Spleen (tissue), 7 donors: ENCODE results near the gene DNTT.

Source experiments
- POLR2A ChIP-seq, 3 donors: fragments of 450-650 bp; IDR thresholded peaks; one replicate each; pipeline ENCODE4 v1.5.1; 2017; ENCODE audit warnings: antibody characterized with exemption in 3 of 3, mild to moderate bottlenecking in 1 of 3
- TF ChIP-seq, protein P1 (sequence below), 11 experiments: fragments of 200-600 bp in 7 of 11; fragments of 450-650 bp in 4 of 11; sonication (generic) in 4 of 11; IDR thresholded peaks in 8 of 11; conservative IDR thresholded peaks in 3 of 11; 1 replicate in 7 of 11; 2 replicates in 4 of 11; pipeline versions ENCODE4 v1.4.0 to v1.8.0; 2016 to 2021; ENCODE audit warnings: antibody characterized with exemption in 11 of 11, inconsistent platforms in 4 of 11, mild to moderate bottlenecking in 1 of 11
- donor health status: DM: no; HTN: no; CAD: no; lungs with moderate emphysema.
- donor health status: DM: no; HTN: no; CAD: no.
- donor health status: DM: no; HTN: no; CAD: no.

DNA sequence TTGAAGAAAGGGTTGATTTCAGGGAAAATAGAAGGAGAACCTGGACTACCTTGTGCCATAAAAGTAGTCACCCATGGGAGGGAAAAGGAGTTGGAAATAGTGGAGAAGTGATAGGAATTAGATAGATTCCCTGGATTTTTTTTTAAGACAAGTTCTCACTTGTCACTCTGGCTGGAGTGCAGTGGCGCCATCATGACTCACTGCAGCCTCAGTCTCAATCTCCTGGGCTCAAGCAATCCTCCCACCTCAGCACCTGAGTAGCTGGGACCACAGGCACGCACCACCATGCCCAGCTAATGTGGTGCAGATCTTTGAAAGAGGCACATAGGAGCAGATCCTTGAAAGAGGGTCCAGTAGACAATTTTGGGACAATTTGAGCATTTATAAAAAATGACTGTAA lies 23.4 kb upstream of the DNTT start:
- TF ChIP-seq, protein P1, sequence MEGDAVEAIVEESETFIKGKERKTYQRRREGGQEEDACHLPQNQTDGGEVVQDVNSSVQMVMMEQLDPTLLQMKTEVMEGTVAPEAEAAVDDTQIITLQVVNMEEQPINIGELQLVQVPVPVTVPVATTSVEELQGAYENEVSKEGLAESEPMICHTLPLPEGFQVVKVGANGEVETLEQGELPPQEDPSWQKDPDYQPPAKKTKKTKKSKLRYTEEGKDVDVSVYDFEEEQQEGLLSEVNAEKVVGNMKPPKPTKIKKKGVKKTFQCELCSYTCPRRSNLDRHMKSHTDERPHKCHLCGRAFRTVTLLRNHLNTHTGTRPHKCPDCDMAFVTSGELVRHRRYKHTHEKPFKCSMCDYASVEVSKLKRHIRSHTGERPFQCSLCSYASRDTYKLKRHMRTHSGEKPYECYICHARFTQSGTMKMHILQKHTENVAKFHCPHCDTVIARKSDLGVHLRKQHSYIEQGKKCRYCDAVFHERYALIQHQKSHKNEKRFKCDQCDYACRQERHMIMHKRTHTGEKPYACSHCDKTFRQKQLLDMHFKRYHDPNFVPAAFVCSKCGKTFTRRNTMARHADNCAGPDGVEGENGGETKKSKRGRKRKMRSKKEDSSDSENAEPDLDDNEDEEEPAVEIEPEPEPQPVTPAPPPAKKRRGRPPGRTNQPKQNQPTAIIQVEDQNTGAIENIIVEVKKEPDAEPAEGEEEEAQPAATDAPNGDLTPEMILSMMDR (IDR thresholded peaks at IDR 0.05 in 8 of 11, conservative IDR thresholded peaks at IDR 0.05 in 3 of 11), result no peak
- TF ChIP-seq POLR2A (IDR thresholded peaks at IDR 0.05), result no peak
